Measurements from ENCODE around the gene UHRF2. TPM values are rescaled to one million over a fixed set of nuclear protein-coding genes. Genes with fewer than 3 reads are reported as not detected.

UHRF2 gene
- total and polyA plus RNA-seq, 9 of the 15 experiments (the other 6 are each of a cell fraction or from before 2014, with no cell fraction given) = 5.6 to 39.0 (median 20.1) TPM

- peaks cover 0 to 5% of the 10 kb centered on the region in 2 experiments; a peak in 3 of 5 replicates for H3K4me1 ChIP-seq (replicated peaks in 1 of 2; ENCODE audit: control insufficient read depth in 2 of 2, insufficient read depth in 2 of 2, low read length in 2 of 2)
- intact Hi-C loops (cut with micrococcal nuclease) = no loop called here
- H3K9ac ChIP-seq (ENCODE audit: insufficient read depth in 1 of 2, low read depth in 2 of 2, low read length in 2 of 2) = no peak overlapping the region
- DNase-seq (ENCODE audit: extremely low read depth in 1 of 4, low spot score in 3 of 4) = no peak
- no peak overlapping the region for H3K4me3 ChIP-seq
- no peaks in the 10 kb centered on the region for H3K9me3 ChIP-seq (replicated peaks; ENCODE audit: control insufficient read depth, insufficient read depth, low read depth, low read length)
- H3K27me3 ChIP-seq (ENCODE audit: control insufficient read depth in 2 of 2, insufficient read depth in 2 of 2, low read length in 2 of 2) = no peaks in the 10 kb centered on the region
- no peak for ATAC-seq
- CTCF ChIA-PET (ENCODE audit: low intra/inter-chr PET ratio) = no interaction called here
- H3K9me1 ChIP-seq (ENCODE audit: control insufficient read depth, insufficient read depth, low read length) = no peaks in the 10 kb centered on the region
- no peak for FAIRE-seq
- in situ Hi-C loops (cut with MboI) = no loop called here
- POLR2A ChIA-PET = interaction anchor here (0.9 to 1.9 kb wide), 2 partner anchors 16 to 19 kb away, joined by 3 to 5 read pairs; no protein-coding TSS in a partner anchor
- H3K79me2 ChIP-seq (ENCODE audit: control insufficient read depth, insufficient read depth, low read length) = peaks cover 63% of the 10 kb centered on the region
- H2AFZ ChIP-seq (ENCODE audit: low read depth, low read length) = no peak overlapping the region
- peaks cover 4% of the 10 kb centered on the region; the same call in 1 of the 2 replicates for H4K20me1 ChIP-seq (replicated peaks; ENCODE audit: control insufficient read depth, insufficient read depth, low read length)
- WGBS (ENCODE audit: insufficient coverage, low coverage, missing lambda C conversion rate) = 96% methylated on average over 2 of the region's 2 CpGs
- H3K27ac ChIP-seq (ENCODE audit: extremely low read depth, low read depth, low read length) = no peak overlapping the region
- TF ChIP-seq ZSCAN29 (IDR thresholded peaks at IDR 0.05) = no peak
- TF ChIP-seq KDM5B (IDR thresholded peaks at IDR 0.05; ENCODE audit: insufficient replicate concordance, low read depth, low read length) = no peak
- TF ChIP-seq ELK3 (CRISPR knock-in tag; IDR thresholded peaks at IDR 0.05) = no peak
- no peak for TF ChIP-seq GTF2B (IDR thresholded peaks at IDR 0.05; ENCODE audit: extremely low read depth, insufficient read length)
- no peak for TF ChIP-seq TEAD4 (IDR thresholded peaks at IDR 0.05; ENCODE audit: low read length)
- TF ChIP-seq TEAD4 (CRISPR knock-in tag; IDR thresholded peaks at IDR 0.05; ENCODE audit: borderline replicate concordance) = no peak
- no peak for TF ChIP-seq BRD9 (IDR thresholded peaks at IDR 0.05; ENCODE audit: low read depth, partially characterized antibody)
- H3K36me3 ChIP-seq (ENCODE audit: control insufficient read depth, insufficient read depth, low read length) = peaks cover 25% of the 10 kb centered on the region; the same call in 2 of the 3 replicates
- BruUV-seq (replicated peaks) = no TSS peak
- no peak overlapping the region for H3K4me2 ChIP-seq (ENCODE audit: insufficient read depth, low read length)
Measured at GRCh38 chr9:6433410-6433809, 20.4 kb downstream of the UHRF2 start.
